ENCODE data around the gene SRRT.
"Not testable (repeated sequence)": the region's sequence is repeated elsewhere in the genome, so short reads cannot be mapped to it uniquely, and the experiment has no call there.

The SRRT gene

GRCh38 chr7:100854899-100855298 lies 20.0 kb upstream of the SRRT start:
- DNase-seq (ENCODE audit: low read depth in 4 of 4, low spot score in 1 of 4) = not testable (repeated sequence)

- no peak for DNase-seq (ENCODE audit: low read depth in 4 of 4, low spot score in 1 of 4)
Observed at GRCh38 chr7:100855515-100855914, 19.4 kb upstream of the SRRT start.

DNA sequence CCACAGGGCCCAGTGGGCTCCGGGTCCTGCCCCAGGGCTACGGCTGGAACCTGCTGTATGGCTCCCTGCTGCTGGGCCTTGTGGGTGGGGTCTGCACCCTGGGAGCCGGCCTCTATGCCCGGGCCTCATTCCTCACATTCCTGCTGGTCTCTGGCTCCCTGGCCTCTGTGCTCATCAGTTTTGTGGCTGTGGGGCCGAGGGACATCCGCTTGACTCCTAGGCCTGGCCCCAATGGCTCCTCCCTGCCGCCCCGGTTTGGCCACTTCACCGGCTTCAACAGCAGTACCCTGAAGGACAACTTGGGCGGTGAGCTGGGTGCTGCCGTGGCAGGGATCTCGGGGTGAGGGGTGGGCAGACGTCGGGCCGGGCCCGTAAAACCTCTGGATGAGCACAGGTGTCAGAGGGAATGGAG lies 18.0 kb upstream of the SRRT start:
- DNase-seq (ENCODE audit: low read depth in 4 of 4, low spot score in 1 of 4) = no peak

DNA sequence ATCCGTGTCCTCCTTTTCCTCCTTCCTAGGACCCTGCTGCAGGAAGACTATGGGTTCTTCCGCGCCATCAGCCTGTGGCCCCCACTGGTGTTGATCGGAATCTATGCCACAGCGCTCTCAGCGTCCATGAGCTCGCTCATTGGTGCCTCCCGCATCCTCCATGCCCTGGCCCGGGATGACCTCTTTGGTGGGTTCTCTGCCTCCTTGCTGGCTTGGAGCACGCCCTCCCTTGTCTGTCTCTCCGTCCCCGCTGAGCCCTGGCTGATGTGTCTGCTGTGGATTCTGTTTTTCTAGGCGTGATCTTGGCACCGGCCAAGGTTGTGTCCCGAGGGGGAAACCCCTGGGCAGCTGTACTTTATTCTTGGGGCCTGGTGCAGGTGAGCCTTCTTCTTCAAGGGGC lies 15.0 kb upstream of the SRRT start:
- DNase-seq (ENCODE audit: low read depth in 4 of 4, low spot score in 1 of 4) = no peak

GRCh38 chr7:100860702-100861615 lies 13.9 kb upstream of the SRRT start:
- DNase-seq (ENCODE audit: low read depth in 4 of 4, low spot score in 1 of 4) = no peak

DNA sequence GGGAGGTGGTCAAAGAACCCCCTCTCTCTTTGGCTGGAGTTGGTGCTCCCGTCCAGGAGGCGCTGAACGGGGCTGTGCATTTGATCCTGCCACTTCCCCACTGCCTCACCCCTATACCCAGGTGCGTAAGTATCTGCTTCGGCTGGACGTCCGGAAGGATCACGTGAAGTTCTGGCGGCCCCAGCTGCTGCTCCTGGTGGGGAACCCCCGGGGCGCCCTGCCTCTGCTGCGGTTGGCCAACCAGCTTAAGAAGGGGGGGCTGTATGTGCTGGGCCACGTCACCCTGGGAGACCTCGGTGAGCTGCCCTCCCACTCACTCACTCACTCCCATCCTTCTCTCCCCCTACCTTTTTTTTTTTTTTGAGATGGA lies 13.3 kb upstream of the SRRT start:
- no peak for DNase-seq (ENCODE audit: low read depth in 4 of 4, low spot score in 1 of 4)

GRCh38 chr7:100863406-100863950 lies 11.4 kb upstream of the SRRT start:
- DNase-seq (ENCODE audit: low read depth in 4 of 4, low spot score in 1 of 4) = no peak

- DNase-seq (ENCODE audit: low read depth in 4 of 4, low spot score in 1 of 4) = no peak
Observed at GRCh38 chr7:100864263-100864845, 10.5 kb upstream of the SRRT start.

DNA sequence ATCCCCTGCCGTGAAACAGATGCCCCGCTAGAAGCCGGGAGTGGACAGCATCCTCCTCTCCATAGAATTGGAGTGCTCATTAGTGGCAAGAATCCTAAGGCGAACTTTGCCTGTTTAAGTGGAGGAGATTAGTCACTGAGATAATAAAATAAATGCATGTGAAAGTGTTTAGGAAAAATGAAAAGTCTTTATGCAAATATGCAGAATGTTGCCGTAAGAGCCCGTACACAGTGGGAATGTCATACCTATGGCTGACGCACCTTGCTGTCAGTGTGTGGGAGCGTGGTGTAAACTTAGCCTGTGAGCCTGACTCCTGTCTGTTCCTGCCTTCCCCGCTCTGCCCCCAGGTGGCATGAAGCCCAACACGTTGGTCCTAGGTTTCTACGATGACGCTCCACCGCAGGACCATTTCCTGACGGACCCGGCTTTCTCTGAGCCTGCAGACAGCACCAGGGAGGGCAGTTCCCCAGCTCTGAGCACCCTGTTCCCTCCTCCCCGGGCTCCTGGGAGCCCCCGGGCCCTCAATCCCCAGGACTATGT lies 9.5 kb upstream of the SRRT start:
- DNase-seq (ENCODE audit: low read depth in 4 of 4, low spot score in 1 of 4) = no peak

DNA sequence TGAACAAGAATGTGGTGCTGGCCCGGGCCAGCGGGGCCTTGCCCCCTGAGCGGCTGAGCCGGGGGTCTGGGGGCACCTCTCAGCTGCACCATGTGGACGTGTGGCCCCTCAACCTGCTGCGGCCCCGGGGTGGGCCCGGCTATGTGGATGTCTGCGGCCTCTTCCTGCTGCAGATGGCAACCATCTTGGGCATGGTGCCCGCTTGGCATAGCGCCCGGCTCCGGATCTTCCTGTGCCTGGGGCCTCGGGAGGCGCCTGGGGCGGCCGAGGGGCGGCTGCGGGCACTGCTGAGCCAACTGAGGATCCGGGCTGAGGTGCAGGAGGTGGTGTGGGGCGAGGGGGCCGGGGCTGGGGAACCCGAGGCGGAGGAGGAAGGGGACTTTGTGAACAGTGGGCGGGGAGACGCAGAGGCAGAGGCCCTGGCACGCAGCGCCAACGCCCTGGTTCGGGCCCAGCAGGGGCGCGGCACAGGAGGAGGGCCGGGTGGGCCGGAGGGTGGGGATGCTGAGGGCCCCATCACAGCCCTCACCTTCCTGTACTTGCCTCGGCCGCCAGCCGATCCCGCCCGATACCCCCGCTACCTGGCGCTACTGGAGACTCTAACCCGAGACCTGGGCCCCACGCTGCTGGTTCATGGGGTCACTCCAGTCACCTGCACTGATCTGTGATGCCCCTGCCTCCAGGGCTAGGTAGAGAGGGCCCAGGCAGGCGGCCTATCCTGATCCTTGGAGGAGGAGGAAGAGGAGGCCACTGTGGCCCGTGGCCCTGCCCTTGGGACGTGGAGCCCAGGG lies 8.8 kb upstream of the SRRT start:
- no peak for DNase-seq (ENCODE audit: low read depth in 4 of 4, low spot score in 1 of 4)

DNA sequence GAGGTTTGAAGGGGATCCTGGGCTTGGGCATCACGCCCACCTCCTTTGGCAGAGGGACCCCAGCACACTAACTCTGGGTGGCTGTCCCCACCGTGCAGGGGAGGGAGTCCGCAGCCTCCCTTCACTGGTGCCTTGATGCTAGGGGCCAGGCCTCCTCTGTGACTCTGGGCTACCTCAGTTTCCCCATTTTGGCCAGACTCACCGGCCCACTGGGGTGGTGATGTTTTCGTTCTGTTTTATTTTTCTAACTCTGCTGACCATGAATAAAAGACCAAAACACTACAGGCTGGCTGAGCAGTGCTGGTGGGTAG lies 8.2 kb upstream of the SRRT start:
- DNase-seq (ENCODE audit: low read depth in 4 of 4, low spot score in 1 of 4) = no peak

GRCh38 chr7:100867040-100867775 lies 7.7 kb upstream of the SRRT start, which contains the start of gene TRIP6:
TRIP6 (plus strand) TSS chr7:100867387; CDS start chr7:100867498, 111 bp downstream.
- peak in 3 of 4 experiments; percentile 36 to 65 (median 52) for DNase-seq (ENCODE audit: low read depth in 4 of 4, low spot score in 1 of 4)

DNA sequence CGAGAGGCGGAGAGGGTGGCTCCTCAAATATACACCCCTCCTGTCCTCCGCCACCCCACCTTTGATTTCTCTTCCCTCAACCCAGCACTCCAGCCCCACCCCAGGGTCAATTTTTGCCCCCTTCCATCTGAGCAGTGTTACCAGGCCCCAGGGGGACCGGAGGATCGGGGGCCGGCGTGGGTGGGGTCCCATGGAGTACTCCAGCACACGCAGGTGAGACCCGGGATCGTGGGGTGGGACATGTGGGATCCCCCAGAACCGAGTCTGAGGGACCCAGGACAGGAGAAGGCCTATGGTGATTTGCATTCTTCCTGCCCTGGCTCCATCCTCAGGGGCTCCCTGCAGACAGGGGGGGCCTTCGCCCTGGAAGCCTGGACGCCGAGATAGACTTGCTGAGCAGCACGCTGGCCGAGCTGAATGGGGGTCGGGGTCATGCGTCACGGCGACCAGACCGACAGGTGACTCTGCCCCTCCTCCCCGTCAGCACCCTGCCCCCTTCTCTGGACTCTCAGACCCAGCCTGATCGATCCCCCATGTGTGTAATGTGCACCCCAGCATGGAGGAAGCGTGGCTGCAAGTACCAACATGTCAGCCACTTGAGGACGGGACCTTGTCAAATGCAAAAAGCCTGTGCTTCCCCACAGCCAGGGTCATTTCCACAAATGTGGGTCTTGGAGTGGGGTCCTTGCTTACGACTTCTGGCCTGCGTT lies 7.0 kb upstream of the SRRT start:
- no peak for DNase-seq (ENCODE audit: low read depth in 4 of 4, low spot score in 1 of 4)

DNA sequence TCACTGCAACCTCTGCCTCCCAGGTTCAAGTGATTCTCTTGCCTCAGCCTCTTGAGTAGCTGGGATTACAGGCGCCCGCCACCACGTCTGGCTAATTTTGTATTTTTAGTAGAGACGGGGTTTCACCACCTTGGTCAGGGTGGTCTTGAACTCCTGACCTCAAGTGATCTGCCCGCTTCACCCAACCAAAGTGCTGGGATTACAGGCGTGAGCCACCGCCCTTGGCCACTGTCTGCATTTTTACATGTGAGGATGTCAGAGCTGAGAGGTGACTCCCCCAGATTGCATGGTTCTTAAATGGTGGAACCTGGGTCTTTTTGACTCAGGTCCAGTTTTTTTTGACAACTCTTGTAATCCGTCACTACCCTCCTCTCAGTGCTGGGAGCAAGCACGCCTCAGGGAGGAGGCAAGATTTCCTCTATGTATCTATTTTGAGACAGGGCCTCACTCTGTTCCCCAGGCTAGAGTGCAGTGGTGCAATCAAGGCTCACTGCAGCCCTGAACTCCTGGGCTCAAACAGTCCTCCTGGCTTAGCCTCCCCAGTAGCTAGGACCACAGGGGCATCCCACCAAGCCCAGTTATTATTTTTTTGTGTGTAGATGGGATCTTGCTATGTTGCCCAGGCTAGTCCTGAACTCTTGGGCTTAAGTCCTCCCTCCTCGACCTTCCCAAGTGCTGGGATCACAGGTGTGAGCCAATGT lies 1.2 kb upstream of the SRRT start:
- no peak for DNase-seq (ENCODE audit: low read depth in 4 of 4, low spot score in 1 of 4)

- no peak for DNase-seq (ENCODE audit: low read depth in 4 of 4, low spot score in 1 of 4)
Observed at GRCh38 chr7:100874300-100874576, 665 bp upstream of the SRRT start.

GRCh38 chr7:100875356-100875751 lies 451 bp downstream of the SRRT start:
- no peak for DNase-seq (ENCODE audit: low read depth in 4 of 4, low spot score in 1 of 4)

- DNase-seq (ENCODE audit: low read depth in 4 of 4, low spot score in 1 of 4) = no peak
Observed at GRCh38 chr7:100878013-100878412, 3.1 kb downstream of the SRRT start.

GRCh38 chr7:100878685-100879084 lies 3.8 kb downstream of the SRRT start:
- no peak for DNase-seq (ENCODE audit: low read depth in 4 of 4, low spot score in 1 of 4)

DNA sequence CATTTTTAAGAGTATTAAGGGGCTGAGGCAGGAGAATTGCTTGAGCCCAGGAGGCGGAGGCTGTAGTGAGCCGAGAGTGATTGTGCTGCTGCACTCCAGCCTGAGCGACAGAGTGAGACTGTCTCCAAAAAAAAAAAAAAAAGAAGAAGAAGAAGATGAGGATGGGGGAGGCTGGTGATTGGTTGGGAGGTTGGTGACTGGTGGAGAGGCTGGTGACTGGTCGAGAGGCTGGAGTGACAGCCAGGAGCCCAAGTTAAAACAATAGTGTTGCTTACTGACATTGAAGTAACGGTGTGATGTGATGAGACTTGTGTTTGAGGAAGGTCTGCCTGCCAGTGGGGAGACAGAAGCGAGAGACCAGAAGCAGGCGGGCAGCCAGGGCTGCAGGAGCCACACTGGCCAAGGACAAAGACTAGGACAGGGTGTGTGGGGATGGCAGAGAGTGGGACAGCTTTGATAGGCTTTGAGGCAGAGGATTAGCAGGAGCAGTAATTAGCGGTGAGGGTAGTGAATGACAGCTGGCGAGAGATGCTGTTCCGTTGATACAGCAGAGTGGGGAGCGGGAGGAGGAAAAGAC lies 4.9 kb downstream of the SRRT start:
- no peak for DNase-seq (ENCODE audit: low read depth in 4 of 4, low spot score in 1 of 4)
